GM12891 (cell line): Measurements from ENCODE around the gene PPP1R9A.

Experiments
- PAX5 ChIP-seq: IDR thresholded peaks from 2 replicates; pipeline ENCODE4 v1.6.1; 2011; ENCODE audit warnings: low read length, moderate library complexity, mild to moderate bottlenecking; ENCODE audit not compliant: insufficient read depth, severe bottlenecking
- POLR2A ChIP-seq: IDR thresholded peaks from 2 replicates; pipeline ENCODE4 v1.6.1; 2011; ENCODE audit warnings: low read depth, low read length, control low read depth
- POLR2AphosphoS5 ChIP-seq: IDR thresholded peaks from 2 replicates; pipeline ENCODE4 v1.6.1; 2011; ENCODE audit warnings: low read depth, low read length, control low read depth
- POU2F2 ChIP-seq: IDR thresholded peaks from 2 replicates; pipeline ENCODE4 v1.6.1; 2011; ENCODE audit warnings: low read depth, mild to moderate bottlenecking, control low read depth, low read length, moderate library complexity
- SPI1 ChIP-seq: IDR thresholded peaks from 2 replicates; pipeline ENCODE4 v1.6.1; 2011; ENCODE audit warnings: low read depth, low read length, control low read depth
- TAF1 ChIP-seq: IDR thresholded peaks from 2 replicates; pipeline ENCODE4 v1.6.1; 2011; ENCODE audit warnings: low read depth, low read length, control low read depth

DNA sequence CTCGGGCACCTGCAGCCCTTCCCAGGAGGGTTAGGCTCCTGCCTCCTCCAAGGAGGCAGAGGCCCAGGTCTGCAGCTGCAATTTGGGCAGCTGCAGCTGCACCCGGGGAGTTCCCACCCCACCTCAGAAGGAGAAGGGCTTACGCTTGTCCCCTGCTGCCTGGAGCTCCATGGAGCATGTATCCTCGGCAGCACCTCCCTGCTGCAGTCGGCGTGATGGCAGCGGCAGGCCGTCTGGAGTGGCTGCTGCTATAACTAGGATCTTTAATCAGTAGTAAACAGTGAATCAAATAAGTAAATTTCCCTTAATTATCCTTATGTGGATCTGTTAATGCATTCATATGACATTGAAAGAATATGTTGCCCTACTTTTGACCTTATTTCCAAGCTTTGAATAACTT lies 250.0 kb downstream of the PPP1R9A start:
- TF ChIP-seq POLR2A (no peak), TAF1 (no peak), POLR2AphosphoS5 (no peak), SPI1 (no peak), PAX5 (no peak), POU2F2 (no peak)
